HG03175 (cell line): ENCODE data around the gene TNFRSF17.

Source experiments
- ATAC-seq: cut with Tn5 transposase; IDR thresholded peaks from one replicate; pipeline ENCODE4 v1.9.1; 2021; ENCODE audit warnings: mild to moderate bottlenecking, moderate library complexity; ENCODE audit not compliant: unreplicated experiment

Gene TNFRSF17

DNA sequence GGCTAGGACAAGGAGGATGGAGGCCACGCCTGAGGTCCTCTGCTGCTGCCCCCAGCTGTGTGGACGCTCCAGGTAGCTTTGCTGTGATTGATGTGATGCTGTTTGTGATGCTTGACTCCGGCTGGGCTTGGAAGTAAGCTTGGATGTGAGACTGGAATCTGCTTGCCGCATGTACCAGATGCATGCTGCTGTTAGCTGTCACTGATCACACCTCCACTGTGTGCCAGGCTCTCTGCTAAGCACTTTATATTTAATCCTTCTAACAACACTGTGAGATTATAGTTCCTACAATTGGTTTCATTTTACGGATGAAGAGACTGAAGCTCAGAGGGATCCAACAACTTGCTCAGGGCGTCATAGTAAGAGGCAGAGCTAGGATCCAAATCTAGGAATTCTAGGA, 35.0 kb downstream of the TNFRSF17 start:
- ATAC-seq = no peak

DNA sequence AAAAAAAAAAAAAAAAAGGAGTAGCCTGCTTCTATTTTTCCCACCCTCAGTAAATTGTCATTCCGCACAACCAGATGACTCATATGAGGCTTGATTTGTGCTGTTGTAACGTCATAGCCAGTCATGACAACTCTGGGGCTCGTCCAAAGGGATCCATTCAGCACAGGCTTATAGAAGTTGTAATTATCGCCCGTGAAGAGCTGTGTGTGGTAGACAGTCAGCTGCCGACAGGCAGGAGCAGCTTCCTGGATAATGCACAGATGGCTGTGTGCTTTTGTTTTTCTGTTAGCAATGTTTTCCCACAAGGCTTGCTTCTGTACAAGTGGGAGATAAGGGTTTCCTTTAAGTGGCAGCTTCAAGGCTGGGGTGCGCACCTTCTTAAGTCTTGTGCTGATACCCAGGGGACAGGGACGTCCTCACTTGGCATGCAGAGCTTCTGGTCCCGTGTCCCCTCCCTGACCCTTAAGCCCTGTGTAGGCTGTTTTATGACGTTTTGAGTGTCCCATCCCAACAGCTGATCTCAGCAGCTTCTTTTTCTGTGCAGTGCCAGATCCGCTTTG, 37.5 kb downstream of the TNFRSF17 start:
- ATAC-seq = no peak

DNA sequence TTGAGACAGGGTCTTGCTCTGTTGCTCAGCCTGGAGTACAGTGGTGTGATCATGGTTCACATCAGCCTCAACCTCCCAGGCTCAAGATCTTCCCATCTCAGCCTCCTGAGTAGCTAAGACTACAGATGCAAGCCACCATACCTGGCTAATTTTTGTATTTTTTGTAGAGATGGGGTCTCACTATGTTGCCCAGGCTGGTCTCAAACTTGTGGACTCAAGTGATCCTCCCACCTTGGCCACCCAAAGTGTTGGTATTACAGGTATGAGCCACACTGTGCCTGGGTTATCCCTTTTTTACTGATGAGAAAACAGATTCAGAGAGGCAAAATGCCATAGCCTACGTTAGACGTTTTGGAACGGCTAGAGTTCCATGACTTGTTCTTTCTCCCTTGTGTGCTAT, 41.6 kb downstream of the TNFRSF17 start:
- no peak for ATAC-seq

DNA sequence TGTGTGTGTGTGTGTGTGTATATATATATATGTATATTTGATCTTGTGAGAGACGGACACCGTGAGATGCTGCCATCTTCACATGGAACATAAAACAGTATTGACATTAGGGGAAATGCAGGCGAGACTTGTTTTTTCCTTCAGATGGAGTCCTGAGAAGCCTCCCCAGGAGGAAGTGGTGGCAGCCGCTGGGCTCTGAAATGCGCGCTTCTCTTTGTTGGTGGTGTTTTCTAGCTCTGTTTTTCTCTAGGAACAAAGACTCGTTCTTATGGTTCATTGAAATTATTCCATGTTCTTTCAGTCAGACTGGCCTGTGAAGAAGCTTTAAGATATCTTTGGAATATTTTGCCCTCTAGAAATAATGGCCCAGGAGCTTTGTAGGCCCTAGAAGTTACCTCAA, 44.5 kb downstream of the TNFRSF17 start:
- no peak for ATAC-seq

DNA sequence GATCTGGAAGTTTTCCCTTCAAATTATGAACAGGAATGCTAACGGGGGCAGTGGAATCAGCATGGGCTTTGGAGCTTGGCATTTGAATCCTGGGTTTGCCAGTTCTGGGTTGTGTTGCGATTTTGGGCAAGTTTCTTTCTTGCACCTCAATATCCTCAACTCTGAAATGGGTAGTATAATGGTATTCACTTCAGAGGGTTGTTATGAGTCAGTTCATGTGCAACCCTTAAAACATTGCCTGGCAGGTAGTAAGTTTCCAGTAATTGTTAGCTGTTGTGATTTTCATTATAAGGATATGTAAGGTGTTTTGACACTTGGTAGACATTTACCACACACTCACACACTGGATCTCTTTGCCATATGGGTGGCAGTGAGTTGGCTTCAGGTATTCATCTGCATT, 44.9 kb downstream of the TNFRSF17 start:
- no peak for ATAC-seq

DNA sequence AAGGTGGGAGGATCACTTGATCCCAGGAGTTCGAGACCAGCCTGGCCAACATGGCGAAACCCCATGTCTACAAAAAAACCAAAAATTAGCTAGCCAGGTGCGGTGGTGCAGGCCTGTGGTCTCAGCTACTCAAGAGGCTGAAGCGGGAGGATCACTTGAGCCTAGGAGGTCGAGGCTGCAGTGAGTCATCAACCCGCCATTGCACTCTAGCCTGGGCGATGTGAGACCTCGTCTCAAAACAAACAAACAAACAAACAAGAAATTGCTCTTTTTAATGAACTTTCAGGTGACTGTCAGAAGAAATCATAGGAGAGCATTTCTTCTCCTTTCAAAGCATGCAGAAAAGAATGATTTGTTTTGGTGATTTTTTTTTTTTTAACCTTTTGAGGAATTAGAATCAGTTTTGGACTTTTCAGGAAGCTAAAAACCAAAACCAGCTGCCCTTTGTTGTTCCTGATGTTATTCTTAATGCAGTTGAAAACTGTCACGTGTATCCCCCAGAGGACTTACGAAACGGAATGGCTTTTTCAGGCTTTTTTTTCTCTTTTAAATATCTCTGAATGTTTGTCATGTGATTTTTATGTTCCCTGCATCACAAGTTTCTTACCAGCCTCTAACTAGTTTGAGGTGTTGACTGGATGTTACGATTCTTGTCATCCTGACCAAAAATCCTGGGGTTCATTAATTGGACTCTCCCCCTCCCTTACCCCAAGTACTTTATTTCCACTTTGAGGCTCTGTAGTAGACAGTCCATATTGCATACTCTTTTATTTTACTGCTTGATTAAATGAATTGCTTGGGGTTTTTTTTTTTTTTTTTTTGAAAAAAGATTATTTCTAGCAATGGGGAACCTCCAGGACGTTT, 45.6 kb downstream of the TNFRSF17 start:
- no peak for ATAC-seq

DNA sequence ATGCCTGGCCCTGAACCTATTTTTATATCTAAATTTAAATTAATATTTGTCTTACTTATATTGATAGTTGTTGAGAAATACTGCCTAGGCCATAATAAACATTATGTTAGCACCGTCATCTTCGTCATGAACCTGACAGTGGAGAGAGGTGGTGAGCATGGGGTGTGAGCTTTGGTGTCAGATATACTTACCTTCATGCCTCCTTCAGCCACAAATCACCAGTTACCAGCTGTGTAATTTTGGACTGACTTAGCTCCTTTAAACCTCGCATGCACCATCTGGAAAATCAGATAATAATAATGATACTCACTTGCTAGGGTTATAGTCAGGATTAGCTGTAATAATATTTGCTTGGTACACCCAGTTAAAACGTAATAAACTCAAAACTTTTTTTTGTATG, 46.6 kb downstream of the TNFRSF17 start:
- no peak for ATAC-seq

DNA sequence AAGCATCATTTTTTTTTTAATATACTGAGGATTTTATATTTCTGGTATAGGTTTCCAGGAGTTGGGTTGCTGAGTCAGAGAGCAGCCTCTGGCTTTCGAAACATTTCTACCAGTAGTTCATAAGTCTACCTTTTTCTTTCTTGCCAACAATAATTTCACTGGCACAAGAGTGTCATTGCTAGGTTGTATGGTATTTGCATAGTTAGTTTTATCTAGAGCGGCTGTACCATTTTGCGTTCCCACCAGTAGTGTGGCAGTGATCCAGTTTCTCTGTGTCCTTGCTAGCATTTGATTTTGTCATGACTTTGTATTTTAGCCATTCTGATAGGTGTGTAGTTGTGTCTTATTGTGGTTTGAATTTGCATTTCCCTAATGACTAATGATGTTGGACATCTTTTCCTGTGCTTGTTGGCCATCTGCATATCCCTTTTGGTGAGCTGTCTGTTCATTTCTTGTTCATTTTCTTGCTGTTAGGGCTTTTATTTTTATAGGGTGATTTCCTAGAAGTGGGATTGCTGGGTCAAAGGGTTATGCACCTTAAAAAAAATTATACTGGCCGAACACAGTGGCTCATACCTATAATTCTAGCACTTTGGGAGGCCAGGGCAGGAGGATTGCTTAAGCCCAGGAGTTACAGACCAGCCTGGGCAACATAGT, 51.4 kb downstream of the TNFRSF17 start:
- no peak for ATAC-seq

DNA sequence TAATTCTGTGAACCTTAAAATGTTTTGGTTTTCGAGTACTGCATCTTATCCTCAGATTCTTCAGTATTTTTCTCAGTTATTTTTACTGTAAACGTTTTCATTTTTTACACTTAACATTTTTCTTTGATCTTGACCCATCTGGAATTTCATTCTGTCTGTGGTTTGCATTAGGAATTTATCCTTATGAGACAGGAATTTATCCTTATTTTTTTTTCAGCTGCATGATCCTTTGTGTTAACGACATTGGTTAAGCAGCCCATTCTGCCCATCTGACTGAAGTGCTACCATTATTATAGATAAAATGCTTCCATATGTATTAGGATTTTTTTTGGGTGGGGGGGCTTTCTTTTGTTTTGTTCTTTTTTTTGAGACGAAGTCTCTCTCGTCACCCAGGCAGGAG, 52.5 kb downstream of the TNFRSF17 start:
- ATAC-seq = no peak
